Left lung (tissue), 10 donors: ENCODE data around the gene TTC29. TPM values are rescaled to one million over a fixed set of nuclear protein-coding genes. Genes with fewer than 3 reads are reported as not detected.
A peak's percentile ranks its signal among the peaks of the same experiment; 100 is the strongest.
"Not testable (repeated sequence)": the region's sequence is repeated elsewhere in the genome, so short reads cannot be mapped to it uniquely, and the experiment has no call there.

Experiments
- ATAC-seq: fragments of 200-7000 bp; cut with Tn5 transposase; one replicate; pipeline ENCODE4 v1.9.1; 2020; ENCODE audit warnings: moderate library complexity
- DNase-seq, 4 donors: peaks; one replicate each; pipeline ENCODE4 v3.0.0-alpha.2; 2013 to 2020
- H3K27ac ChIP-seq, 2 donors: fragments of 200-600 bp; sonication (generic) in 1 of 2; one replicate each; pipeline versions ENCODE4 v1.5.0 to v1.8.0; 2020 to 2021
- H3K27me3 ChIP-seq, 2 donors: fragments of 200-600 bp; sonication (generic) in 1 of 2; one replicate each; pipeline versions ENCODE4 v1.5.0 to v1.8.0; 2020 to 2021
- H3K36me3 ChIP-seq, 2 donors: fragments of 200-600 bp; sonication (generic) in 1 of 2; one replicate each; pipeline versions ENCODE4 v1.5.0 to v1.8.0; 2020 to 2021
- H3K4me1 ChIP-seq, 2 donors: fragments of 200-600 bp; one replicate each; pipeline ENCODE4 v1.8.0; 2021
- H3K4me3 ChIP-seq, 2 donors: fragments of 200-600 bp; sonication (generic) in 1 of 2; one replicate each; pipeline versions ENCODE4 v1.5.0 to v1.8.0; 2020 to 2021; ENCODE audit warnings: mild to moderate bottlenecking in 1 of 2
- H3K9me3 ChIP-seq, 2 donors: fragments of 200-600 bp; sonication (generic) in 1 of 2; one replicate each; pipeline versions ENCODE4 v1.5.0 to v1.8.0; 2020 to 2021
- intact Hi-C, 2 donors: fragments of 100-400 bp; cut with DNase I; formaldehyde crosslinking; loops; one replicate each; pipeline versions ENCODE4 v1.11.2 to v1.14.2; 2022
- polyA plus RNA-seq, 6 donors: library from polyadenylated mRNA; unstranded; fragments of 120-200 nt; gene quantifications; one replicate each; pipeline ENCODE4 v1.2.1, GENCODE V29; 2013; ENCODE audit not compliant: insufficient read length in 6 of 6
- total RNA-seq, 2 donors: library from RNA; stranded (reverse); fragmentation: NEBNext Ultra II Directional; extraction: Animal tissue kit (Norgen Biotek cat#: 25700); gene quantifications; one replicate each; pipeline ENCODE4 v1.2.1, GENCODE V29; 2021
- TF ChIP-seq, protein P1 (sequence below), 2 donors: fragments of 200-600 bp; sonication (generic) in 1 of 2; IDR thresholded peaks; one replicate each; pipeline versions ENCODE4 v1.5.0 to v1.8.0; 2021; ENCODE audit warnings: antibody characterized with exemption in 2 of 2
- donor health status: DM: no; HTN: yes; CAD: no.
- donor health status: DM: no; HTN: no; CAD: no.

The TTC29 gene
- total and polyA plus RNA-seq, 8 donors: 0.47 to 2.7 (median 1.6) TPM; not detected in 1

DNA sequence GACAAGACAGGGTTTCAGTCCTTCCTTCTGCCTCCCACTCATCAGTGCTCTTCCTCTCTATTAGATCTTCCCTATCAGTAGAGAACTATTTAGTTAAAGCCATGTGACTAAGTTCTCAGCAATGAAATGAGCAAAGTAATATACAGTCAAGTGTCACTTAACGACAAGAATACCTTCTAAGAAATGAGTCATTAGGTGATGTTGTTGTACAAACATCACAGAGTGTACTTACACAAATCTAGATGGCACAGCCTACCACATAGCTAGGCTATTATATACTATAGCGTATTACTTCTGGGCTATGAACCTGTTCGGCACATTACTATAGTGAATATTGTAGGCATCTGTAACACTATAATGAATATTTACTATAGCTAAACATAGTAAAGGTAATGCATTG is 235.7 kb downstream of the TTC29 start:
- H3K9me3 ChIP-seq: no peaks in the 10 kb centered on the region
- no peaks in the 10 kb centered on the region for H3K36me3 ChIP-seq
- H3K4me1 ChIP-seq: no peaks in the 10 kb centered on the region
- ATAC-seq (peak; percentile 97), DNase-seq (no peak)
- TF ChIP-seq, protein P1, sequence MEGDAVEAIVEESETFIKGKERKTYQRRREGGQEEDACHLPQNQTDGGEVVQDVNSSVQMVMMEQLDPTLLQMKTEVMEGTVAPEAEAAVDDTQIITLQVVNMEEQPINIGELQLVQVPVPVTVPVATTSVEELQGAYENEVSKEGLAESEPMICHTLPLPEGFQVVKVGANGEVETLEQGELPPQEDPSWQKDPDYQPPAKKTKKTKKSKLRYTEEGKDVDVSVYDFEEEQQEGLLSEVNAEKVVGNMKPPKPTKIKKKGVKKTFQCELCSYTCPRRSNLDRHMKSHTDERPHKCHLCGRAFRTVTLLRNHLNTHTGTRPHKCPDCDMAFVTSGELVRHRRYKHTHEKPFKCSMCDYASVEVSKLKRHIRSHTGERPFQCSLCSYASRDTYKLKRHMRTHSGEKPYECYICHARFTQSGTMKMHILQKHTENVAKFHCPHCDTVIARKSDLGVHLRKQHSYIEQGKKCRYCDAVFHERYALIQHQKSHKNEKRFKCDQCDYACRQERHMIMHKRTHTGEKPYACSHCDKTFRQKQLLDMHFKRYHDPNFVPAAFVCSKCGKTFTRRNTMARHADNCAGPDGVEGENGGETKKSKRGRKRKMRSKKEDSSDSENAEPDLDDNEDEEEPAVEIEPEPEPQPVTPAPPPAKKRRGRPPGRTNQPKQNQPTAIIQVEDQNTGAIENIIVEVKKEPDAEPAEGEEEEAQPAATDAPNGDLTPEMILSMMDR (IDR thresholded peaks at IDR 0.05): no peak
- intact Hi-C loops: no loop called here
- H3K4me3 ChIP-seq: no peak overlapping the region
- peak overlapping the region in 1 of 2 donors; percentile 3 for H3K27ac ChIP-seq
- no peaks in the 10 kb centered on the region for H3K27me3 ChIP-seq

DNA sequence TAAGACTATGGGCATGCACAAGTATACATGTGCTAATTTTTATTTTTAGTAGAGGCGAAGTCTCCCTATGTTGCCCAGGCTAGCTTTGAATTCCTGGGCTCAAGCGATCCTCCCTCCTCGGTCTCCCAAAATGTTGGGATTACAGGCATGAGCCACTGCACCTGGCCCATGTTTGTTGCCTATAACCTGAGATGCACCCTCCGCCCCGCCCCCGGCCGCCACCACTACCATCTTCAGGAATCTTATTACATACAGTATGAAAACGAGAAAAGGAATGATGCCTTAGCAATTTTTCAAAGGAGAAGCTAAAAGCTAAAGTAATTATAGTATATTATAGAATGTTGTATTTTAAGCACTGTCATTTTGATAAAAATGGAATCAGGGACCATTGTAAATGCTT is 245.8 kb downstream of the TTC29 start:
- H3K4me3 ChIP-seq: no peak overlapping the region
- H3K9me3 ChIP-seq: no peaks in the 10 kb centered on the region
- ATAC-seq (no peak), DNase-seq (peak in 1 of 4 donors; percentile 64)
- intact Hi-C loops: no loop called here
- no peaks in the 10 kb centered on the region for H3K4me1 ChIP-seq
- TF ChIP-seq, protein P1 (IDR thresholded peaks at IDR 0.05): no peak
- no peaks in the 10 kb centered on the region for H3K36me3 ChIP-seq
- no peaks in the 10 kb centered on the region for H3K27me3 ChIP-seq
- H3K27ac ChIP-seq: no peak overlapping the region

DNA sequence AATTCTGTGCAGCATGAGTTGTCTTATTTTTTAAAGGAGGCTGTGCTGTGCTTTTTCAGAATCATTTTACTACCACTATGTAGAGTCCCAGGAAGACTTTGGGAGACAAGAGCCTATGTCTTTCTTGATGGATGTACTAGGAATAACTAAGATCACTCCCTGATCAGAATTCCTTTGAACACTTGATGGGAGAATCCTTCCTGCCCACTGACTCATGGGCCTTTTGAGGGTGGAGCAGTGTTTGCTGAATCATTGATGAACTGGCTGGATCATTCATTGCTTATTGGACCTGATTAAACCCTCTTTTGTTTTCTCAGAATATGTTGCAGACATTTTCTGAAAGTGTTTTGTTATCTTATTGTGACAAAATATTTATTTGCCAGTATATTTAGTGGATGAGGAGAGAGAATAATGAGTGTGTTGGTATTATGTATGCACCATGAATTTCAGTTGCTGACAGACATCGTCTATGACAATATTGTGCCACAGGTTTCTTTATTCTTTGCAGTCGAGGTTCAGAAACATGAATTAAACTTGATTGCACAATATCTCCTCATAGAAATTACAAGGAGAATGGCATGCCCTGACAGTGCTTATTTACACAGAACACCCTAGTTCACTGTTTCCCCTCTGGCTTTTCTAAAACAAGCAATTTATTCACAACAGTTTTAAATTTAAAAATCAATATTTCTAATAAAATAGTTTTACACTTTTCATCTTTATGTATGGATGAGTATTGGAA is 270.7 kb downstream of the TTC29 start:
- ATAC-seq: no peak
- H3K27me3 ChIP-seq: no peaks in the 10 kb centered on the region
- TF ChIP-seq, protein P1 (IDR thresholded peaks at IDR 0.05): no peak

DNA sequence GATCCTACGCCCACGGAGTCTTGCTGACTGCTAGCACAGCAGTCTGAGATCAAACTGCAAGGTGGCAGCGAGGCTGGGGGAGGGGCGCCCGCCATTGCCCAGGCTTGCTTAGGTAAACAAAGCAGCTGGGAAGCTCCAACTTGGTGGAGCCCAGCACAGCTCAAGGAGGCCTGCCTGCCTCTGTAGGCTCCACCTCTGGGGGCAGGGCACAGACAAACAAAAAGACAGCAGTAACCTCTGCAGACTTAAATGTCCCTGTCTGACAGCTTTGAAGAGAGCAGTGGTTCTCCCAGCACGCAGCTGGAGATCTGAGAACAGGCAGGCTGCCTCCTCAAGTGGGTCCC is 281.7 kb downstream of the TTC29 start:
- ATAC-seq, DNase-seq, intact Hi-C loops, H3K4me3 ChIP-seq, H3K9me3 ChIP-seq, H3K27me3 ChIP-seq, H3K36me3 ChIP-seq, H3K4me1 ChIP-seq, H3K27ac ChIP-seq: not testable (repeated sequence)

More for the DNA sequence above, 270.7 kb downstream of the TTC29 start:
- no peak for DNase-seq
- intact Hi-C loops: no loop called here
- no peaks in the 10 kb centered on the region for H3K36me3 ChIP-seq
- H3K4me1 ChIP-seq: no peaks in the 10 kb centered on the region
- no peak overlapping the region for H3K4me3 ChIP-seq
- H3K27ac ChIP-seq: no peak overlapping the region
- H3K9me3 ChIP-seq: peaks cover 0 to 6% of the 10 kb centered on the region in 2 donors

DNA sequence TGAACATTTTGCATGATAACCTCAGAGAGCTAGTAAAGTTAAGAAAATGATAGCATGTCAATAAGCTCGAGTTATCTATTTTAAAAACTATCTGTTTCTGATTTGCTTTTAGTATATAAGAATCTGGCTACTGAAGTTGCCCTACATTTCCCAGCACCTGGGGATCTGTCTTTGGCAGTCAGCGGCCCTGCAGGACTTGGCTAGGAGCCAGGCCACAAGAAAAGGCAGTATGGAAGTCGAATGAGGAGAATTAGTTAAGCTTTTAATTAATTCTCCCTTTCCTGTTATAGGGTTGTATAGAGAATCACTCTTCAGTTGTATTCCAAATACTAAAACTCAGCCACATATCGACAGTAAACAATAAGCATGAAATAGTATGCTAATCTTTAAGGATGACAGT is 284.3 kb downstream of the TTC29 start:
- TF ChIP-seq, protein P1 (IDR thresholded peaks at IDR 0.05): no peak
- ATAC-seq (no peak), DNase-seq (no peak)
- Histone ChIP-seq H3K4me1 (no peaks in the 10 kb centered on the region), H3K27ac (no peak overlapping the region), H3K36me3 (no peaks in the 10 kb centered on the region), H3K4me3 (no peak overlapping the region), H3K27me3 (peaks cover 0 to 18% of the 10 kb centered on the region in 2 donors), H3K9me3 (no peaks in the 10 kb centered on the region)
- intact Hi-C loops: no loop called here
